ENCODE measurements around the gene GAS2L3.
"Not testable (repeated sequence)": the region's sequence is repeated elsewhere in the genome, so short reads cannot be mapped to it uniquely, and the experiment has no call there.

GAS2L3 gene

DNA sequence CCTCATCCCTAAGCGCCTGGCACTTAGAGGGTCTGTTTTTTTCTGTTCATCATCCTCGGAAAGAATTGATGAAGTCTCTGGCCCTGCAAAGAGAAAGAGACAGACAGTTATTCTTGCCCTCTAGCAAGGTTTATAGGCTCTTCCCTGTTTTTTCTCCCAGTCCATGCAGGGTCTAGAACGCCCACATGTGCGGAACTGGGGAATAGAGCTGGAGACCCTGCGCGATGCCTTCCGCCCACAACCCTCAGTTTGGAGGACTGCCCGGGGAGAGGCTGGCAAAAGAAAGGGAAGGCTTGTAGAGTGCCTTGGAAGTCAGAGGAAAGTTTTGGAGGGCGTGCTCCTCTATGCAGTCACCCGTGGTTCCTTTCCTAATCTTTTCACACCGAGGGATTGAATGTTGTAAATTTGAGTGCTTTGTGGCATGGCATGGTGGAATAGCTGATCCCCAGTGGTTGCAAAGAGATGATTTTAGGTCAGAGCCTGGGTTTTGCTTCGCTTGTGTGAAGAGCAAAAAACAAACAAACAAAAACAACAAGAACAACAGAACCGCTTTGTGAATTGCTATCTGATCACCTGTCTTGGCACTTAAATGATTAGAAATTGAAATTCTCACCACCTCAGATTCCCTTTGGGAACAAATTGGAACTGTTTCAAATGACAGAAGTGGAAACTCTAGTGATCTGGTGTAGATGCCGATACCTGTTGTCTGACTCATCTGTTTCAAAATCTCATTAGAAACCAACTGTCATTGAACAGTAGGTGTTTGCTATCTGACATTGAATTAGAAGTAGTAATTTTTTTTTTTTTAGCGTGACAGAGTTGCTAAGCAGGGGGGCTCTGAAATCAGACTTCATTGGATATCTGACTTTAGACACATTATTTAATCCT is 947 bp downstream of the GAS2L3 start:
- DNase-seq (ENCODE audit: low read depth in 2 of 2, low spot score in 1 of 2), result no peak

DNA sequence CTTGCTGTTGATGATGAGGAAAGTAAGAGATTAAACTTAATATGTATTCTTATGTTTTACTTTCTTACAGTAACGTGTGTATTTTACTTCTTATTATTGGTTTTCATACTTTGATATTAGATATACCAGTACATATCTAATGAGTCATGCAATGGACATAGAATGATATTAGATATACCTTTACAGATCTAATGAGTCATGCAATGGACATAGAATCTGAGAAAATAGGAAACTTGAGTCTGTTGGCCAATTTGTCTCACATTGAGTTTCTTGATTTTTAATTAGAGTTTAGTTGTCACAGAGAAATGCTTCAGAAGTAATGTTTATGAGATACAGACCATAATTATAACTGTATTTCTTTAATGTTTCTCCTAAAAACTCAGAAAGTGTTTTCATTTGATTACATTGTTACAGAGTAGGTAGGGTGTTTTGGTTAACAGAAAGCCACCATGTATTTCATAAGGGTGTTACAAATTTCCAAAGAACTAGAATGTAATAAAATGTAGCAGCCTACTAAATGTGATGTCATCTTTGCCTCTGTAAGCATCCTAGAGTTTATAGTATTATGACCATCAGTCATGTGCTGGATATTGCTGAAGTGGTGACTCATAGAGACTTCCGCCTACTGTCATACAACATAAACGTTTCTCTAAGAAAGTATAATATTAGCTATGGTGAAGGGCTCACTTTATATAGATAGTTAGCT is 3.0 kb downstream of the GAS2L3 start:
- DNase-seq (ENCODE audit: low read depth in 2 of 2, low spot score in 1 of 2), result no peak

GRCh38 chr12:100578923-100579322 is 5.4 kb downstream of the GAS2L3 start:
- no peak for DNase-seq (ENCODE audit: low read depth in 2 of 2, low spot score in 1 of 2)

DNA sequence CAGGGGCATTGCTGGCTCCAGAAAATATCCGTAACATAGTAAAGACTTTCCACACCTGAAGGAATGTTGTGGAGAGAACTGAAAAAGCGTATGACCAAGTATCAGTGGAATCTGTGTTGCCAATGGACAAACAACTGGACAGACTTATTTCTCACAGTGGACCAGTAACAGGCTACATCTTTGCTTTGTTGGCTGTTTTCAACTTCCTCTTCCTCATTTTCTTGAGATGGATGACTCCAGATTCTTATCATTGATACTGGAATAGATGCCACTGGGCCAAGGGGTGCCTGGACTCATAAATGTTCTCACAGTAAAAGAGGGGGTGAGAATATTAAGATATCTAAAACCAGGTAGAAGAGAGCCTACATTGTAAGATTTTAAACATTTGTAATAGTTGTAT is 6.4 kb downstream of the GAS2L3 start:
- DNase-seq (ENCODE audit: low read depth in 2 of 2, low spot score in 1 of 2), result no peak

DNA sequence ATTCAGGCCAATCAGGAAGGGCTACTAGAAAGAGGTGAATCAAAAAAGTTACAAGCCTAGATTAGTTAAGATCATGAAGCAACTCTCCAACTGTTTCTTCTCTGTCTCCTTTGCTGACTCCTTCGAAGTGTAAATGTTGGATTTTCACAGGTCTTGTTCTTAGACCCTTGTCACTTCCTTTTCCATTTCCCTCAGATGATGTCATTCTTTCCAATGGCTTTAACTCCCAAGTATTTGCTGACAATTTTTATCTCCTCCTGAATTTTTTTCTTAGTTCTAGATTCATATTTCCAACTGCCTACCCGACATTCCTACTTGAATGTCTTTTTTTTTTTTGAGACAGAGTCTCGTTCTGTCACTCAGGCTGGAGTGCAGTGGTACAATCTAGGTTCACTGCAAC is 10.8 kb downstream of the GAS2L3 start:
- no peak for DNase-seq (ENCODE audit: low read depth in 2 of 2, low spot score in 1 of 2)

- DNase-seq (ENCODE audit: low read depth in 2 of 2, low spot score in 1 of 2), result no peak
Observed at GRCh38 chr12:100591979-100592378, 18.5 kb downstream of the GAS2L3 start.

DNA sequence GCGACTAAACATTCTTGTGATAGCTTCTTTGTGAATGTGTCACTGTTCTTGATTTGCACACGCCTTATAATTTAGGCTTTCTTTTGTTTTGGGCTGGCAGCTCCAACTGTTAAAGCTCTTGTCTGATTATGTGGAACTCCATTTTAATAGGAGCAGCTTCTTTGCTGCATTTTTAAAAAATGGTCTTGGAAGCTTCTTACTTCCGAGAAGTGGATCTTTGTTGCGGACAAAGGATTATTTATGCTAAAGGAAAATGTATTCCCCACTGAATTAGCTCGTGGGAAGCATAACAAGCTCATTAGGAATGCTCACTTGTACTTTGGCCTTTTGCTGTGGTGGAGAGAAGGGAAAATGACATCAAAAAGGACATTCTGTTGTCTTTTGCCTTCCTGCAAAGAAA is 20.0 kb downstream of the GAS2L3 start:
- no peak for DNase-seq (ENCODE audit: low read depth in 2 of 2, low spot score in 1 of 2)

- no peak for DNase-seq (ENCODE audit: low read depth in 2 of 2, low spot score in 1 of 2)
Observed at GRCh38 chr12:100601626-100602025, 28.1 kb downstream of the GAS2L3 start.

GRCh38 chr12:100602997-100603396 is 29.5 kb downstream of the GAS2L3 start:
- not testable (repeated sequence) for DNase-seq (ENCODE audit: low read depth in 2 of 2, low spot score in 1 of 2)

DNA sequence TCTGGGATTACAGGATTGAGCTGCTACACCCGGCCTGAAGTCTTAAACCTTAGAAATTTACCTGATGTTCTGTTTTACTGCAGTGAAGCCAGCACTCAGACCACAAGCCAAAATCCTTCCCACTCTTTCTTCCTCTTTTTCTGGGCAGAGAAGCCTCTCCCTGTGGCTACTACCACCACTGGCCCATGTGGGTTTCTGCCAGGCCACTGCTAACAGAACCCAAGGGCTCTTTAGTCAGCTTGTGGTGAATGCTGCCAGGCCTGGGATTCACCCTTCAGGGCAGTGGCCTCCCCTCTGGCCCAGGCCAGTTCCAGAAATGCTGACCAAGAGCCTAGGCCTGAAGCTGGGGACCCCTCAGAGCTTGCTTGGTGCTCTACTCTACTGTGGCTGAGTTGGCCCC is 35.3 kb downstream of the GAS2L3 start:
- DNase-seq (ENCODE audit: low read depth in 2 of 2, low spot score in 1 of 2), result no peak

- no peak for DNase-seq (ENCODE audit: low read depth in 2 of 2, low spot score in 1 of 2)
Observed at GRCh38 chr12:100610666-100611430, 37.4 kb downstream of the GAS2L3 start.

GRCh38 chr12:100612606-100613005 is 39.1 kb downstream of the GAS2L3 start:
- no peak for DNase-seq (ENCODE audit: low read depth in 2 of 2, low spot score in 1 of 2)

DNA sequence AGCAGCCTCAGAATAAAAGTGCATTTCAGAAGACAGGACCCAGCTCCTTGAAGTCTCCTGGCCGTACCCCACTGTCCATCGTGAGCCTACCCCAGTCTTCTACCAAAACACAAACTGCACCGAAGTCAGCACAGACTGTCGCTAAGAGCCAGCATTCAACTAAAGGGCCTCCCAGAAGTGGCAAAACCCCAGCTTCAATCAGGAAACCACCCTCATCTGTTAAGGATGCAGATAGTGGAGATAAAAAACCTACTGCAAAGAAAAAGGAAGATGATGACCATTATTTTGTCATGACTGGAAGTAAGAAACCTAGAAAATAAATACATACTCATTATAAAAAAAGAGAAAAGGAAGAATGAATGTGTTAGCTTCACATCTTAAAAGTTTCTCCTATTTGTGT is 51.1 kb downstream of the GAS2L3 start:
- no peak for DNase-seq (ENCODE audit: low read depth in 2 of 2, low spot score in 1 of 2)

DNA sequence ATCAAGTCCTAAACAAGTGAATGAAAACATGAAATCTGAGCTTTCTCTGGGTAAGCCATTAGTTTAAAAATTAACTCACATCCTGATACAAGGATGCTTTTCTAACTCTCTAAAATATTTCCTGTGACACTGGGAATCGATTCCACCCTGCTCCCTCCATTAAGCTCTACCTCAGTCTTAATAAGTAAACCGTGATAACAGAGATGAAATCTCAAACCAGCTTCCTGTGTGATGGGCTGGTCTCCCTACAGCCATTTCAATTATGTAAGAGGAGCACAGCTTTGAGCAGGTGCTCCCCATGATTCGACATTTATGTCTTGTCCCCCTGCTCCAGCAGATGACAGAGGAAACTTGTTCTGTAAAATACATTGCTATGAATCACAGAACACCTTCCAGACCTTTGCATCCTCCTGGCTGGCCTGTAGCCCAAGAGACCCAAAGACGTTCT is 59.0 kb downstream of the GAS2L3 start:
- no peak for DNase-seq (ENCODE audit: low read depth in 2 of 2, low spot score in 1 of 2)

DNA sequence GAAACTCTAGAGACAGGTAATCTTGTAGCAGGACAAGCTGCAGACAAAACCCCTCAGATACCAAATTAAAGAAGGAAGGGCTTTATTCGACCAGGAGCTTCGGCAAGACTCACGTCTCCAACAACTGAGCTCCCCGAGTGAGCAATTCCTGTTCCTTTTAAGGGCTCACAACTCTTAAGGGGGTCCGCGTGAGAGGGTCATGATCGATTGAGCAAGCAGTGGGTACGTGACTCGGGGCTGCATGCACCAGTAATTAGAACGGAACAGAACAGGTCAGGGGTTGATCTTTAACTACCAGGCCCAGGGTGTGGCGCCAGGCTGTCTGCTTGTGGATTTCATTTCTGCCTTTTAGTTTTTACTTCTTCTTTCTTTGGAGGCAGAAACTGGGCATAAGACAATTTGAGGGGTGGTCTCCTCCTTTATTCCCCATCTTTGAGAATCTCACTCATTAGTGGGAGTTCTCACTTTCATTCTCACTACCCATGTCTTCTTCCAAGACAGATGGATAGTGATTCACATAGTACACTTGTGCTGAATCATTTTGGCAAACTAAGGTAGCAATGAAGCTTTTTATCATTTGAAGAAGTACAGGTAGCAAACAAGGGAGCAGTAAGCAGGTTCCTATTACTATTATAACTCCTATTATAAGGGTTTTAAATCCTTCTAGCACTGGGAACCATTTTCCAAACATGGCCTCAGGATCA is 59.8 kb downstream of the GAS2L3 start:
- not testable (repeated sequence) for DNase-seq (ENCODE audit: low read depth in 2 of 2, low spot score in 1 of 2)

DNA sequence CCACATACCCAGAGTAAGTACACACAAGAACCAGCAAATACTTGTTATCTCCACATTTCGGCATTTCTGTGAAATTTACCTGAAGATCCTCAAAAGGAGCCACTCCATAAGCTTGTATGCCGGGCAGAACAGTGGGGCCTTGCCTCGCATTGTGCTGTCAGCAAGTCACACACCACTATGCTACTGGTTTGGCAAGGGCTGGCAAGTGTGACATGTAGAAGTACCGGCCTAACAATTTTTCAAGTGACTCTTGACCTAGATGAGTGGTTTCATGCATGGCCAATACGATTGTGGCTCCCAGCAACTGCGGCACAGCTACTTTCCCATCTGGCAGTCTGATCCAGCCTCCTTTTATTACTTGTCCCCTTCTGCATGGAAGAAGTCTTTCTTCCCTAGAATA is 69.8 kb downstream of the GAS2L3 start:
- DNase-seq (ENCODE audit: low read depth in 2 of 2, low spot score in 1 of 2), result no peak

DNA sequence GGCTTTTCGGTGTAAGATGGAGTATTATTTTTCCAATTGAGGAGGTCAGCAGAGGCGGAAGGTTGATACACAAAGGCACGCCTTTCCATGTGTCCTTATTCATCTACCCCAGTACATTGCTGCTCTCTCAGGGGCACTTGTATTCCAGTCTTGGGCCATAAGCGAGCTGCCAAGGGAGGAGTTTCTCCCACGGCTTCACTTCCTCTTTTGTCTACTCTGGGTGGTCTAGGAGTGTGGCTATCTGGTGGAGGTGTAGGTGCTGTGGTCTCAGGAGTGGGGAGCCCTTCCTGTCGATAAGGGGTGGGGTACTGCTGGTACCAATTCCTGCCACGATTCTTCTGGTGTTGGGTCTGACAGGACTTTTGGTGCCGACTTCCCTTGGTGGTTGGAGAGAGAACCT is 73.4 kb downstream of the GAS2L3 start:
- DNase-seq (ENCODE audit: low read depth in 2 of 2, low spot score in 1 of 2), result no peak

DNA sequence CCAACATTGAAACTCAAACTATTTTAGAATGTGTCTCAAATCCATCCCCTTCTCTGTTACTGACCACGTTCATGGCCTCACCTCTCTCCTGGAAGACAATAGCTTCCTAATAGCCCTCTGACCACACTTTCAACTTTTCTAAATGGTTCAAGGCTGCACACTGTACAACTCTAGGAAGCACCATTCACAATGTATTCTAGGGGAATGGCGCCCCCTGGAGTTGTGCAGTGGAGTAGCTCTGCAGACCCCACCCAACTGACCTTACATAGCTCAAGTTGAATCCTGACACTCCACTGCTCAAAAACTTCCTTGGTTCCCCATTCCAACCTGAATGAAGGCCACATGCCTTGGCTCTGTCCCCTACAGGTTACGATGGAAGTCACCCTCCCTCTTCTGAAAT is 77.6 kb downstream of the GAS2L3 start:
- no peak for DNase-seq (ENCODE audit: low read depth in 2 of 2, low spot score in 1 of 2)

DNA sequence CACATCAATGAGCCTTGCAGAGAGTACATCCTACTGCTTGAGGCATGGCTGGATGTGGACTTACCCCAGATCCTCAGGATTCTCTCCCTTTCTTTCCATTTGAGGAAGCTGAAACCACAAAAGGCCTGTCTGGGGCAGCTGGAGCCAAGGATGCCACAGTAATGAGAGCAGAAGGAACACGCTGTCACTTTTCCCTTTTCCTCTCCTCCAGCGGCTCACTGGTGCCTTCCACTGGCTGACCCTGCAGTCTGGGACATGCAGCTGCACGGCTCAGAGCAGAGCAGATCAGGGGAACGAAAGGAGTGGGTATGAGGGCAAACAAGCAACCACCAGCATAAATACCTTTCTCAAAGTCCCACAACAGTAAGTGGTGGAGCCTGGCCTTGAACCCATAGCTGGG is 78.2 kb downstream of the GAS2L3 start:
- no peak for DNase-seq (ENCODE audit: low read depth in 2 of 2, low spot score in 1 of 2)

GRCh38 chr12:100652488-100652887 is 79.0 kb downstream of the GAS2L3 start:
- DNase-seq (ENCODE audit: low read depth in 2 of 2, low spot score in 1 of 2), result no peak

GRCh38 chr12:100656141-100656540 is 82.7 kb downstream of the GAS2L3 start:
- DNase-seq (ENCODE audit: low read depth in 2 of 2, low spot score in 1 of 2), result no peak
